ENCODE measurements around the gene PIK3C2A.
"Not testable (repeated sequence)": the region's sequence is repeated elsewhere in the genome, so short reads cannot be mapped to it uniquely, and the experiment has no call there.

GRCh38 chr11:17239927-17240326 lies 32.1 kb upstream of the PIK3C2A start:
- not testable (repeated sequence) for TF ChIP-seq POLR2A (IDR thresholded peaks at IDR 0.05; ENCODE audit: control extremely low read depth in 1 of 2, low read depth in 2 of 2, low read length in 2 of 2); NRF1 (IDR thresholded peaks at IDR 0.05; ENCODE audit: low read depth, low read length); KDM5A (IDR thresholded peaks at IDR 0.05; ENCODE audit: low read length); HDAC6 (IDR thresholded peaks at IDR 0.05; ENCODE audit: low read depth, low read length); POLR2AphosphoS5 (IDR thresholded peaks at IDR 0.05; ENCODE audit: low read depth, low read length)
- TF ChIP-seq, protein P1, sequence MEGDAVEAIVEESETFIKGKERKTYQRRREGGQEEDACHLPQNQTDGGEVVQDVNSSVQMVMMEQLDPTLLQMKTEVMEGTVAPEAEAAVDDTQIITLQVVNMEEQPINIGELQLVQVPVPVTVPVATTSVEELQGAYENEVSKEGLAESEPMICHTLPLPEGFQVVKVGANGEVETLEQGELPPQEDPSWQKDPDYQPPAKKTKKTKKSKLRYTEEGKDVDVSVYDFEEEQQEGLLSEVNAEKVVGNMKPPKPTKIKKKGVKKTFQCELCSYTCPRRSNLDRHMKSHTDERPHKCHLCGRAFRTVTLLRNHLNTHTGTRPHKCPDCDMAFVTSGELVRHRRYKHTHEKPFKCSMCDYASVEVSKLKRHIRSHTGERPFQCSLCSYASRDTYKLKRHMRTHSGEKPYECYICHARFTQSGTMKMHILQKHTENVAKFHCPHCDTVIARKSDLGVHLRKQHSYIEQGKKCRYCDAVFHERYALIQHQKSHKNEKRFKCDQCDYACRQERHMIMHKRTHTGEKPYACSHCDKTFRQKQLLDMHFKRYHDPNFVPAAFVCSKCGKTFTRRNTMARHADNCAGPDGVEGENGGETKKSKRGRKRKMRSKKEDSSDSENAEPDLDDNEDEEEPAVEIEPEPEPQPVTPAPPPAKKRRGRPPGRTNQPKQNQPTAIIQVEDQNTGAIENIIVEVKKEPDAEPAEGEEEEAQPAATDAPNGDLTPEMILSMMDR (IDR thresholded peaks at IDR 0.05; ENCODE audit: control extremely low read depth in 1 of 3, insufficient read depth in 1 of 3, low read depth in 1 of 3, low read length in 3 of 3): not testable (repeated sequence)

Data from H1 (cell line).